AG04449 (cell line): ENCODE measurements around the gene CIZ1.
"Not testable (repeated sequence)": the region's sequence is repeated elsewhere in the genome, so short reads cannot be mapped to it uniquely, and the experiment has no call there.

Experiments
- CTCF ChIA-PET: fragments of 350-600 bp; formaldehyde crosslinking; extraction: SDS; loops from one replicate; lab custom pipeline; 2021; ENCODE audit warnings: antibody characterized with exemption; lab: Yijun Ruan, JAX
- POLR2A ChIA-PET: fragments of 400-600, 350-600 bp; formaldehyde crosslinking; extraction: SDS; loops from one replicate; lab custom pipeline; 2020; ENCODE audit warnings: antibody characterized with exemption, inconsistent platforms; lab: Yijun Ruan, JAX
- DNase-seq: peaks from one replicate; pipeline ENCODE4 v3.0.0-alpha.2; 2010; ENCODE audit warnings: low read depth, low spot score
- H3K4me3 ChIP-seq: 2 replicates; pipeline ENCODE4 v1.5.1; 2011; ENCODE audit warnings: low read depth, mild to moderate bottlenecking, control low read depth, low read length
- TF ChIP-seq, protein P1 (sequence below): IDR thresholded peaks from one replicate; pipeline ENCODE4 v1.5.1; 2011; ENCODE audit warnings: mild to moderate bottlenecking, moderate library complexity, low read length, control low read depth, inconsistent platforms; ENCODE audit not compliant: insufficient read depth; ENCODE audit errors: missing control alignments

Gene CIZ1, protein sequence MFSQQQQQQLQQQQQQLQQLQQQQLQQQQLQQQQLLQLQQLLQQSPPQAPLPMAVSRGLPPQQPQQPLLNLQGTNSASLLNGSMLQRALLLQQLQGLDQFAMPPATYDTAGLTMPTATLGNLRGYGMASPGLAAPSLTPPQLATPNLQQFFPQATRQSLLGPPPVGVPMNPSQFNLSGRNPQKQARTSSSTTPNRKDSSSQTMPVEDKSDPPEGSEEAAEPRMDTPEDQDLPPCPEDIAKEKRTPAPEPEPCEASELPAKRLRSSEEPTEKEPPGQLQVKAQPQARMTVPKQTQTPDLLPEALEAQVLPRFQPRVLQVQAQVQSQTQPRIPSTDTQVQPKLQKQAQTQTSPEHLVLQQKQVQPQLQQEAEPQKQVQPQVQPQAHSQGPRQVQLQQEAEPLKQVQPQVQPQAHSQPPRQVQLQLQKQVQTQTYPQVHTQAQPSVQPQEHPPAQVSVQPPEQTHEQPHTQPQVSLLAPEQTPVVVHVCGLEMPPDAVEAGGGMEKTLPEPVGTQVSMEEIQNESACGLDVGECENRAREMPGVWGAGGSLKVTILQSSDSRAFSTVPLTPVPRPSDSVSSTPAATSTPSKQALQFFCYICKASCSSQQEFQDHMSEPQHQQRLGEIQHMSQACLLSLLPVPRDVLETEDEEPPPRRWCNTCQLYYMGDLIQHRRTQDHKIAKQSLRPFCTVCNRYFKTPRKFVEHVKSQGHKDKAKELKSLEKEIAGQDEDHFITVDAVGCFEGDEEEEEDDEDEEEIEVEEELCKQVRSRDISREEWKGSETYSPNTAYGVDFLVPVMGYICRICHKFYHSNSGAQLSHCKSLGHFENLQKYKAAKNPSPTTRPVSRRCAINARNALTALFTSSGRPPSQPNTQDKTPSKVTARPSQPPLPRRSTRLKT

GRCh38 chr9:128191406-128192046 is at the start of gene CIZ1:
TSS of gene CIZ1 (minus strand) at chr9:128191572. CDS start at chr9:128190857, 715 bp downstream.
- CTCF ChIA-PET, result interaction anchor here (0.9 to 3.5 kb wide), 15 partner anchors 9 to 150 kb away, joined by 3 to 33 read pairs (median 5); partner anchors contain the start of gene DNM1
- H3K4me3 ChIP-seq, result peak within 1 kb of the TSS; percentile 82
- POLR2A ChIA-PET, result interaction anchor here (0.7 kb wide), 1 partner anchor 25 kb away, joined by 3 read pairs; no protein-coding TSS in a partner anchor
- TF ChIP-seq, protein P1, sequence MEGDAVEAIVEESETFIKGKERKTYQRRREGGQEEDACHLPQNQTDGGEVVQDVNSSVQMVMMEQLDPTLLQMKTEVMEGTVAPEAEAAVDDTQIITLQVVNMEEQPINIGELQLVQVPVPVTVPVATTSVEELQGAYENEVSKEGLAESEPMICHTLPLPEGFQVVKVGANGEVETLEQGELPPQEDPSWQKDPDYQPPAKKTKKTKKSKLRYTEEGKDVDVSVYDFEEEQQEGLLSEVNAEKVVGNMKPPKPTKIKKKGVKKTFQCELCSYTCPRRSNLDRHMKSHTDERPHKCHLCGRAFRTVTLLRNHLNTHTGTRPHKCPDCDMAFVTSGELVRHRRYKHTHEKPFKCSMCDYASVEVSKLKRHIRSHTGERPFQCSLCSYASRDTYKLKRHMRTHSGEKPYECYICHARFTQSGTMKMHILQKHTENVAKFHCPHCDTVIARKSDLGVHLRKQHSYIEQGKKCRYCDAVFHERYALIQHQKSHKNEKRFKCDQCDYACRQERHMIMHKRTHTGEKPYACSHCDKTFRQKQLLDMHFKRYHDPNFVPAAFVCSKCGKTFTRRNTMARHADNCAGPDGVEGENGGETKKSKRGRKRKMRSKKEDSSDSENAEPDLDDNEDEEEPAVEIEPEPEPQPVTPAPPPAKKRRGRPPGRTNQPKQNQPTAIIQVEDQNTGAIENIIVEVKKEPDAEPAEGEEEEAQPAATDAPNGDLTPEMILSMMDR, result peak; percentile 80
- no peak for DNase-seq

- POLR2A ChIA-PET, result interaction anchor here (1.0 kb wide), 1 partner anchor 21 kb away, joined by 3 read pairs; no protein-coding TSS in a partner anchor
- TF ChIP-seq, protein P1, result no peak
- CTCF ChIA-PET, result no interaction called here
These were observed 42.5 kb upstream of the CIZ1 start for GRCh38 chr9:128233817-128234406.

GRCh38 chr9:128232528-128233428 is 41.4 kb upstream of the CIZ1 start:
- ChIA-PET CTCF (interaction anchor here (0.8 to 1.6 kb wide), 4 partner anchors 8 to 115 kb away, joined by 4 to 7 read pairs (median 5); no protein-coding TSS in a partner anchor), POLR2A (interaction anchor here (0.8 to 1.2 kb wide), 2 partner anchors 9 to 11 kb away, joined by 3 to 5 read pairs; no protein-coding TSS in a partner anchor)
- TF ChIP-seq, protein P1, result no peak

More at GRCh38 chr9:128233817-128234406, 42.5 kb upstream of the CIZ1 start:
- no peak overlapping the region for H3K4me3 ChIP-seq
- DNase-seq, result no peak

DNA sequence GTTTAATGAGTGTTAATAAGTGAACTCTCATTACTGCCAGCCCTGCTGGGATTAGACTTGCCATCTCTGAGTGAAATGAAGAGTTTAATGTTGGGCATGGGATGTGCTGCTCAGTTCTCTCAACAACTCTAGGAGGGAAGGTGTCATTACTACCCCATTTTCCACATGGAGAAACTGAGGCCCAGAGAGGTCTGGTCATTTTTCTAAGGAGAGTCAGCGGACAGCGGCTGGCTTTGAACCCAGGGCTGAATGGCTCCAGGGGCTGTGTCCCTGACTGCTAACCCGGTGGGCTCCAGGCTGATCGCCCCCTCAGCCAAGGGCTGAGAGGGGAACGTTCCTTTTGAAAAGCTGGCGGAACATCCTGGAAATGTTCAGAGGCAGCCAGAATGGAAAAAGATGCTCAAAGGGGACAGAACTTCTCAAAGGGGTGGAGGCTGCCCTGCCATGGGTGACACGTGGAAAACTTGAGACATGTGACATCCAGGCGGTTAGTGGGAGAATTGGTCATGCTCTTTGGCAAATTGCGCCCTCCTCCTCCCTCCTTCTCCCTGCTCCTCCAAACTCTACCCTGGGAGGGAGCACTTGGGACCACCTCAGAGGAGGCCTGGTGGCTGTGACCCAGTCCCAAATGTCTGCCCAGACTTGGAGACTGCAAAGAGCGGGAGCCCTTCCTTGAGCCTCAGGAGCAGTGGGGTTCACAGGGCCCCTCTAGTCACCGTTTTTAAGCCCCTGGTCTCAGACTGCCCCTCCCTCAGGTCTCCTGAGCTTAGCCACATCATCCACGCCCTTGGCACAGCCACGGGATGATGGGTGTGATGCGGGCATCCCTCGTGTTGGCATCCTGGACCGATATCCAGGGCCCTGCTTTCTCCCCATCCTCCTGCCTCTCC is 40.5 kb upstream of the CIZ1 start:
- no peak overlapping the region for H3K4me3 ChIP-seq
- DNase-seq, result no peak
- ChIA-PET POLR2A (no interaction called here), CTCF (interaction anchor here (1.2 to 1.6 kb wide), 3 partner anchors 9 to 25 kb away, joined by 4 to 7 read pairs (median 5); no protein-coding TSS in a partner anchor)
- TF ChIP-seq, protein P1, result no peak

More at GRCh38 chr9:128232528-128233428, 41.4 kb upstream of the CIZ1 start:
- no peak for DNase-seq
- H3K4me3 ChIP-seq, result no peak overlapping the region

DNA sequence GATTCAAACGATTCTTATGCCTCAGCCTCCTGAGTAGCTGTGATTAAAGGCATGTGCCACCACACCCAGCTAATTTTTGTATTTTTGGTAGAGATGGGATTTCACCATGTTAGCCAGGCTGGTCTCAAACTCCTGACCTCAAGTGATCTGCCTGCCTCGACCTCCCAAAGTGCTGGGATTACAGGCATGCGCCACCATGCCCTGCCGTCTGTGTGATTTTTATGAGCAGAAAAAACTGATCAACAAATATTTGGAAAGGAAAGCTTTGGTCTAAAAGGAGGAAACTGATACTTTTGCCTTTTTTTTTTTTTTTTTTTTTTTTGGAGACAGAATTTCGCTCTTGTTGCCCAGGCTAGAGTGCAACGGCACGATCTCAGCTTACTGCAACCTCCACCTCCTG is 39.5 kb upstream of the CIZ1 start:
- DNase-seq, CTCF ChIA-PET, H3K4me3 ChIP-seq, POLR2A ChIA-PET: not testable (repeated sequence)
